Measurements from ENCODE around the gene EGR4.

GRCh38 chr2:73253901-73254300 is 39.4 kb downstream of the EGR4 start:
- TF ChIP-seq, protein P1, sequence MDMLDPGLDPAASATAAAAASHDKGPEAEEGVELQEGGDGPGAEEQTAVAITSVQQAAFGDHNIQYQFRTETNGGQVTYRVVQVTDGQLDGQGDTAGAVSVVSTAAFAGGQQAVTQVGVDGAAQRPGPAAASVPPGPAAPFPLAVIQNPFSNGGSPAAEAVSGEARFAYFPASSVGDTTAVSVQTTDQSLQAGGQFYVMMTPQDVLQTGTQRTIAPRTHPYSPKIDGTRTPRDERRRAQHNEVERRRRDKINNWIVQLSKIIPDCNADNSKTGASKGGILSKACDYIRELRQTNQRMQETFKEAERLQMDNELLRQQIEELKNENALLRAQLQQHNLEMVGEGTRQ (IDR thresholded peaks at IDR 0.05; ENCODE audit: borderline replicate concordance, low read depth, low read length) = no peak
- TF ChIP-seq CTCF (IDR thresholded peaks at IDR 0.05) (no peak), NRF1 (IDR thresholded peaks at IDR 0.05; ENCODE audit: low read depth, low read length) (no peak), POLR2AphosphoS5 (IDR thresholded peaks at IDR 0.05; ENCODE audit: low read depth, low read length) (no peak), MEF2A (IDR thresholded peaks at IDR 0.05; ENCODE audit: borderline replicate concordance, low read depth) (no peak)
- TF ChIP-seq, protein P2, sequence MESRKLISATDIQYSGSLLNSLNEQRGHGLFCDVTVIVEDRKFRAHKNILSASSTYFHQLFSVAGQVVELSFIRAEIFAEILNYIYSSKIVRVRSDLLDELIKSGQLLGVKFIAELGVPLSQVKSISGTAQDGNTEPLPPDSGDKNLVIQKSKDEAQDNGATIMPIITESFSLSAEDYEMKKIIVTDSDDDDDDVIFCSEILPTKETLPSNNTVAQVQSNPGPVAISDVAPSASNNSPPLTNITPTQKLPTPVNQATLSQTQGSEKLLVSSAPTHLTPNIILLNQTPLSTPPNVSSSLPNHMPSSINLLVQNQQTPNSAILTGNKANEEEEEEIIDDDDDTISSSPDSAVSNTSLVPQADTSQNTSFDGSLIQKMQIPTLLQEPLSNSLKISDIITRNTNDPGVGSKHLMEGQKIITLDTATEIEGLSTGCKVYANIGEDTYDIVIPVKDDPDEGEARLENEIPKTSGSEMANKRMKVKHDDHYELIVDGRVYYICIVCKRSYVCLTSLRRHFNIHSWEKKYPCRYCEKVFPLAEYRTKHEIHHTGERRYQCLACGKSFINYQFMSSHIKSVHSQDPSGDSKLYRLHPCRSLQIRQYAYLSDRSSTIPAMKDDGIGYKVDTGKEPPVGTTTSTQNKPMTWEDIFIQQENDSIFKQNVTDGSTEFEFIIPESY (IDR thresholded peaks at IDR 0.05; ENCODE audit: borderline replicate concordance, low read depth) = no peak
